Uterus (tissue), 2 donors: ENCODE results near the gene BCAS3.

Experiments used
- CTCF ChIP-seq, 4 experiments: fragments of 200-600 bp in 2 of 4; fragments of 450-650 bp in 2 of 4; sonication (generic) in 2 of 4; IDR thresholded peaks; one replicate each; pipeline ENCODE4 v1.5.1; 2016 to 2019; ENCODE audit warnings: antibody characterized with exemption in 4 of 4, mild to moderate bottlenecking in 2 of 4, moderate library complexity in 1 of 4
- POLR2A ChIP-seq, 2 donors: fragments of 450-650 bp; IDR thresholded peaks; one replicate each; pipeline ENCODE4 v1.6.1; 2016; ENCODE audit warnings: antibody characterized with exemption in 2 of 2, mild to moderate bottlenecking in 1 of 2, moderate library complexity in 1 of 2

GRCh38 chr17:61129267-61130254 is 451.9 kb downstream of the BCAS3 start:
- TF ChIP-seq CTCF (IDR thresholded peaks at IDR 0.05) (no peak), POLR2A (IDR thresholded peaks at IDR 0.05) (no peak)
